Measurements from ENCODE around the gene PIGU.
A peak's percentile ranks its signal among the peaks of the same experiment; 100 is the strongest.
"Not testable (repeated sequence)": the region's sequence is repeated elsewhere in the genome, so short reads cannot be mapped to it uniquely, and the experiment has no call there.

The PIGU gene

DNA sequence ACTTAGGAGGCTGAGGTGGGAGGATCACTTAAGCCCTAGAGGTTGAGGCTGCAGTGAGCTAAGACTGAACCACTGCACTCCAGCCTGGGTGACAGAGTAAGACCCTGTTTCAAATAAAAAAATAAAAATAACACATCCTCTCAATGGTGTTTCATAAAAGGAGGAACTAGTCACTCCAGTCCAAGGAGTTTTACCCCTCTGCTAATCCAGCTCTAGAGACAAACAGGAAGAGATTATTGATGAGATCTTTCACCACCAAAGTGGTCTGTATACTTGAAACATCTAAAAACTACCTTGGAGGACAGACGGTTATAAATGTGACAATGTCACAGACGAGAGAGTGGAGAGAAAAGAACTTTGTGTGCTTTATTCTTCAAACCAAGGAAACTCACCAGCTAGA lies 58.2 kb downstream of the PIGU start:
- no peak for DNase-seq

- DNase-seq: not testable (repeated sequence)
These were observed 60.0 kb downstream of the PIGU start for GRCh38 chr20:34616913-34617312.

DNA sequence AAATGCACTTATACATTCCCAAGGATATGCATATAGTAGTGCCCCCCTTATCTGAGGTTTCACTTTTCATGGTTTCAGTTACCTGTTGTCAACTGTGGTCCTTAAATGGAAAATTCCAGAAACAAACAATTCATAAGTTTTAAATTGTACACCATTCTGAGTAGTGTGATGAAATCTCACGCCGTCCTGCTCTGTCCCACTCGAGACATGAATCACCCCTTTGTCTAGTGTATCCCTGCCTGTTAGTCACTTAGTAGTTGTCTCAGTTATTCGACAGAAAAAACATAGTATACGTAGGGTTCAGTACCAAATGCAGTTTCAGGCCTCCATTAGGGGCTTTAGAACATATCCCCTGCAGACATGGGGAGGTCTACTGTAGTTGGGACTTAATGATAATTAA lies 61.4 kb downstream of the PIGU start:
- peak; percentile 10 for DNase-seq

GRCh38 chr20:34611976-34612375 lies 64.9 kb downstream of the PIGU start:
- not testable (repeated sequence) for DNase-seq

DNA sequence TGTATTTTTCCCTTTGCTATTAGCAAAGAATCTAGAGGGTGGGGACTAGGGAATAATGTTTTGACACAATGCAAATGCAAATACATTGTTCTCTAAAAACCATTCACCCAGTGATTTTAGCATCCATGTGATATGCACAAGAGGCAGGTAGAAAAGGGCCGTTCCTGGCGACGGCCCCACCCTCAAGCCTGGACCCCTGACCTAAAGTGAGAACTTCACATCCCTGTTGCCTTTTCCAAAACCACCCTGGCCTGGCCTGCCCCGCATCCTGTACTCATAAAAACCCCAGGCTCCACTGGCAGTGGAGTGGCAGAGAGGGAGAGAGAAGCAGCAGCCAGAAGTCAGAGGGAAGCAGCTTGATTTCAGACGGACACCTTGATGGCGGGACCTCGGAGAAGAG lies 69.8 kb downstream of the PIGU start:
- DNase-seq: no peak

DNA sequence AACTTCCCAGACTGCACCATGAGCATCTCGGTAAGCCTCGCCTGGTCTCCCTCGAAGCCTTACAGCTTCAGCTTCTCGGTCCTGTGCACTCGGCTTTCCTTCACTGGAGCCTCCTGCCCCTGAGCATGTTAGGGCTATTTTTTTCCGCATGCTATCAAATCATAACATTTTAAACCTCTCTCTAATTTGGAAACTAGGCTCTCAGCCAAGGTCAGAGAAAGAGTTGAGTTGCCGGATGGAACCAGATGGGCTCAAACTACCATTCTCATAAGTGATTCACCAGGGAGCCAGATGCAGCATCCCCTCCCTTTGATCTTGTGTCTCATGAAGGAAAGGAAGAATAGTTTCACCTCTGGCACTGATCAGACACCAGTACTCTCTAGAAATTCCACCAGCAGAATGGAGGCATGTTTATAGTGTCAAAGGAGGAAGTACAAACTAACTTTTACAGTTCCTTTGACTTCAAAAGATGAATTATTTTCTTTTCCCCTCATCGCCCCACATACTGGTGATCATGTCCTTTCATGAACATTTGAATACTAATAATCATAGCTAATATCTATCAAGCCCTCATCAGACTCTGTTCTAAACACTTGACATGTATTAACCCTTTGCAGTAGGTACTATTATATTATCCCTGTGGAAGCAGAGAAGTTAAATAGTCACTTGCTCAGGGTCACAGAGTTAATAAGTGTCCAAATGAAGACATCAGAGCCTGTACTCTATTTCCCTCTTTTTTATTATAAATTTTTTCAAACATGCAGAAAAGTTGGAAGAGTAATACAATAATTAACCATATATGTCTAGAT lies 71.7 kb downstream of the PIGU start:
- DNase-seq: peak; percentile 70

GRCh38 chr20:34600892-34601653 lies 75.8 kb downstream of the PIGU start:
- no peak for DNase-seq

DNA sequence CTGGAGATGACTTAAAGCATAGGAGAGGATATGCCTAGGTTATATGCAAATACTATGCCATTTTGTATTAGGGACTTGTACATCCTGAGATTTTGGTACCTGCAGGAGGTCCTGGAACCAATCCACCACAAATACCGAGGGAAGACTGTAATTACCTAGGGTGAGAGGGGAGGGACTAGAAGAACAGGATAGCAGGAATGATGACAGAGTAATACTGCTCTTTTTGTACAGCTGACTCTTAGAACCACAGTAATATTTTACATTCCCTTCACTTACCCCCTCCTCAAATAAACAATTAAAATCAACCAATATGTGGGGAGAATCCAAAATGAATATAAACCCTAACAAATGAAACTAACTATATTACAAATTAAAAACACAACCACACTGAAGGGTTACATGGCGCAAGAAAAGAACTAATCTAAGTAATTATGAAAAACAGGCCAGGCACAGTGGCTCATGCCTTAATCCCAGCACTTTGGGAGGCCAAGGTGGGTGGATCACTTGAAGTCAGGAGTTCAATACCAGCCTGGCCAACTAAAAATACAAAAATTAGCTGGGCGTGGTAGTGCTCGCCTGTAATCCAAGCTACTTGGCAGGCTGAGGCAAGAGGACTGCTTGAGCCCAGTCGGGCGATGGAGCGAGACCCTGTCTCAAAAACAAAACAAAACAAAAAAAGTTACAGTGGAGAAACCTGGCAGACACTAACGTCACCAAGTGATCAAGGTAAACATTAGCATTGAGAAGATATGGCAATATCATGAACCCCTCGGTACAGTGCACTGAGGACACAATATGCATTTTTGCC lies 81.3 kb downstream of the PIGU start:
- DNase-seq: no peak

DNA sequence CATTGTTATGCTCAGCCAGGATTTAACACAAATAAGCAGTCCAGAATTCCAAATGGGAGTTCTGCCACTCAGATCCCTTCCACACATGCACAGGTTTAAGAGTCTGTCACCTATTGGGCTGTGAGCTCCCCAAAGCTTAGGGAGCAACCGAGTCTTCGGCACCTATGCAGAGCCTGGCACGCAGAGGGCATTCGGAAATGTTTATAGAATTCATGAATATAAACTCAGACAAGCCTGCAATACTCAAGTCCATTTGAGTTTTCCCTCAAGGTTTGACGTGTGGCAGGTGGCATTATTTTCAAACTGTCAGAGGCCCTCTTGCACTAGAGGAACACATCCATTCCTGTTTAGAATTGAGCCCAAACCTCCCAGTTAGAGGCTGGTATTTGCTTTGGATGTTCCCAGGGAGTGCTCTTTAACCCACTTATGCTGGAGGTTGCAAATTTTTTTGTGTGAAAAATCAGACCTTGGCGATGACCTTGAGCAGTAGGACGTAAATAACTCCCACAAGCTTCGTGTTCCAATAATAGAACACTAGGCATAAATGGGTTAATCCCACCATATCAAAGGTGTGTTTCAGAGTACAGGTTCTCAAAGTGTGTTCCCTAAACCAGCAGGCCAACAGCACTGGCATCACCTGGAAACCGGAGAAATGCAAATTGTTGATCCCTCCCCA lies 90.3 kb downstream of the PIGU start:
- no peak for DNase-seq

DNA sequence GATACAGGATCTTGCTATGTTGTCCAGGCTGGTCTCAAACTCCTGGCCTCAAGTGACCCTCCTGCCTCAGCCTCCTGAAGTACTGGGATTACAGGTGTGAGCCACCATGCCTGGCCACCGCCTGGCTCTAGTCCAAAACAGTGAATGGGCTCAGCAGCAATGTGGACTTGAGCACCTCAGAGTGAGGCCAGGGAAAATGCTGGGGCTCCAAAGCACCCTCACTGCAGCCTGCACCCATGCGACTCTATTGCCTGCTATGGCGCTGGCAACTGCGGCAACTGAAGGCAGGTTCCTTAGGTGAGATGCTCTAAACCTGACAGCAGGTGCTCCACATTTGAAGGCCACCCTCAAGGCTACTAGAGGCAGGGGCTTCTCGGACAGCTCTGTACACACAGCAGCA lies 91.9 kb downstream of the PIGU start:
- DNase-seq: no peak

DNA sequence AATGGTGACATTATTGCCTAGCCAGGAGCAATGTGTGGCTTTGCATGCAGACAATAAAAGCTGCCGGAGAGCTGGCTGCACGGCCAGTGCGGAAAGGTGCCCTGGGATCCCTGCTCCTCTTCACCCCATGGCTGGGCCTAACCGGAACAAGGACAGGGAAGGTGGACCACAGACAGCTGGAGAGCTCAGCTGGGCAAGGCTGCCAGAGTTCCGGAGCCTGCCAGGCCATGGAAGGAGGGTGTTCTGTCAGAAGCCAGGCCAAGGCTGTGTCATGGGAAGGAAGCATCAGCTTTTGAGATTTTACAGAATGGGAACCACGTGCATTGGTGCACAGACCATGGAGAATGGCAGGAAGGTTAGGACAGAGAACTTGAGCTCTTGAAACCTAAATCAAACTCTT lies 93.3 kb downstream of the PIGU start:
- DNase-seq: no peak

- no peak for DNase-seq
These were observed 94.0 kb downstream of the PIGU start for GRCh38 chr20:34582911-34583310.

DNA sequence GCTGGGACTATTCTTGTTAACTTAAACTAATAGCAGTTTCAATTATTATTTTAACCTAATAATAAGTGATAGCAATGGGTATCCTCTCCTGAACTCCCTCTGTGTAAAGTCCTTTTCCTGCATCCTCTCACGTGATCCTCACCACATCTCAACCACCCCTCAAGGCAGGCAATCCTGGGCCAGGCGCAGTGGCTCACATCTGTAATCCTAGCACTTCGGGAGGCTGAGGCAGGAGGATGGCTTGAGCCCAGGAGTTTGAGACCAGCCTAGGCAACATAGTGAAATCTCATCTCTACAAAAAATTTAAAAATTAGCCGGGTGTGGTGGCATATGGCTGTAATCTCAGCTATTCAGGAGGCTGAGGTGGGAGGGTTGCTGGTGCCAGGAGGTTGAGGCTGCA lies 94.7 kb downstream of the PIGU start:
- DNase-seq: no peak

DNA sequence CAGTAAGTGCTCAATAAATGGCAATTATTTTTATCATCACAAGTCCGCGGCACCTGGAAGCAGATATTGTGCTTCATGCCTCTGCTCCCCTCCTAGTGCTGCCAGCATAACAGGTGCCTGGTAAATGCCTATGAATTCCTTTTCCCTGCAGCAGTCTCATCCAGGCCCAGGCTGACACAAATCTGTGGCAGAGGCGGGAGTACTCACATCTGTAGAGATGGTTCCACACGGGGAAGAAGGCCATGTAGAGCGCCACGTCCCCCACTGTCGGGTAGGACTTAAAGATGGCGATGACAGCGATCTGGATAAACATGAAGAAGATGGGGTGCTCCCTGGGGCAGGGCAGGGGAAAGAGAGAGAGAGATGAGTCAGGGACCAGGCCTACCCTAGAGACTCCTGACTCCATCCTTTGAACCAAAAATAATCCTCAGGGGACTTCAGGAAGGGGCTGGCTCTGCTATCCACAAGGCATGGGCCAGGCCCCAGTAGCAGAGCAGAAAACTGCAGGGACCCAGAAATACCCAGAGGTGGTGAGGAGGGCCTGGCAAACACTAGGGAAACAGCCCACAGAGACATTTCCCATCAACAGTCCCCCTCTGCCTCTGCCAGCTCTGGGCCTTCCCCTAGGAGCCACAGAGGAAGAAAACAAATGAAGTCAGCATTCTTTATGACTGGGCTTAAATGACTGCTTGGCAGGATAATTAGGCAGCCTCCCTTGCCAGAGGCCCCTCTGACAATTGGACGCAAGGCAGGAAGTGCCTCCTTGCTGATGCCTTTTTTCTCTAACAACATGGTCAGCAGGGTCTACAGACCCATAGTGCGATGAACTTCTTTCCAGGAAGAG lies 95.3 kb downstream of the PIGU start:
- peak; percentile 52 for DNase-seq

DNA sequence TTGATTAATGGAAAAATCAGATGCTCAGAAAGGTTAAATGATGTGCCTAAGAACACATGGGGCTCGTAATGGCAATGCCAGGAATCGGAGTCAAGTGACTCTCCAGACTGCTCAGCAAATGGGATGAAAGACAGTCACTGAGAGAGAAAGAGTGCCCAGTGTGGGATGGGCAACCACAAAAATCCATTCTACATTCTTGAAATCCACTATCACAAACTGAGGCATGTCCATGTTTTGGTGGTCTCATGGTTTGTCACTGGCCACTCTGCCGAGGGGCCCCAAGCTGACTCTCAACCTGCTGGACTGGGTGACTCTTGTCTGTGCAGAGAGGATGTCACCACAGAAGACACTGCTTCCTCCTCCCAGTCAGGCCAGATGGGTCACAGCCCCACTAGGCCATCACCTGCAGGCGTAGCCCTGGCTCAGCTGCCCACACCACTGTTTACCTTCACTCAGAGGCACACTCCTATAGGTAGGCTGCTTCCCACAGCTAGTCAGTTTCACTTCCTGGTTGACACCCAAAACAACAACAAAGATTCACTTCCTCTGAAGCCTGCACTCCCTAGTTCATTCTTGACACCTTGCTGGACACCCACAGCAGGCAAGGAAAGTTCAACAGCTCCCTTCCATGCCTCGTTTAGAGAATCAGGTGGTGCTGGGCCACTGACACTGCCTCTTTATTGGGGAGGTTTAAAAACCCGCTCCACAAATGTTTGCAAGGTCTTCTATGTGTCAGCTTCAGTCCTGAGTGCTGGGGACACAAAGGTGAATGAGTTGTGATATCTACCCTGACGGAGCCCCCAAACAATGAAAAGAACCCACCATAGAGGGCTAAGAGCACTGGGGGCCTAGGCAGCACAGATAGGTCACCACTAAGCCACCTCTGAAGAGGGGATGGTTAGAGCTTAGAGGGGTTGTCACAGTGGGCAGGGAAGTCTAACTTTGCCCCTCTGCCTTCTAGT lies 96.6 kb downstream of the PIGU start:
- DNase-seq: no peak

- peak; percentile 60 for DNase-seq
These were observed 97.5 kb downstream of the PIGU start for GRCh38 chr20:34579191-34579978.

- no peak for DNase-seq
These were observed 98.4 kb downstream of the PIGU start for GRCh38 chr20:34578521-34578920.

DNA sequence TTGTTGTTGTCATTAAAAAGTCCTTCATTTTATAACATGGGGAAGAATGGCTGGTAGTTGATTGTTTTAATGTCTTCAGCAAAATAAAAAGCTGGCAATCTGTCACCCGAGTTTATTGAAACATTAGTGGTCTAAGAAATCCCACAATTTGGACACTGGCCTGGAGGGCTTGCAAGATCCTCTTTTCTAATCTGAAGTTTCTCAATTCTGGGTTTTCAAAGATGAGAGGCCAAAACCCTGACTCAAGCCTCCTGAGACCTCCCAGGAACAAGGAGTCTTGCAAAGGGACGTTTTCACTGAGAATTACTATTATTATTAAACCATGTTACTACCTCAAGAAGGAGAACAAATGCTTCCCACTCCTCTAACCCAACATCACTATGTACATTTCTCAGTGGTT lies 98.9 kb downstream of the PIGU start:
- DNase-seq: no peak

GRCh38 chr20:34577061-34577460 lies 99.8 kb downstream of the PIGU start:
- no peak for DNase-seq

GRCh38 chr20:34575756-34576155 lies 101.1 kb downstream of the PIGU start:
- DNase-seq: no peak

All from fibroblast of skin of abdomen (primary cell).